ENCODE measurements around the gene PDE3B.
A peak's percentile ranks its signal among the peaks of the same experiment; 100 is the strongest.
"Not testable (repeated sequence)": the region's sequence is repeated elsewhere in the genome, so short reads cannot be mapped to it uniquely, and the experiment has no call there.

The PDE3B gene

GRCh38 chr11:14678350-14678749 lies 34.7 kb downstream of the PDE3B start:
- DNase-seq: no peak

GRCh38 chr11:14679662-14680061 lies 36.1 kb downstream of the PDE3B start:
- no peak for DNase-seq

GRCh38 chr11:14684234-14684915 lies 40.8 kb downstream of the PDE3B start:
- not testable (repeated sequence) for DNase-seq

- no peak for DNase-seq
These were observed 43.9 kb downstream of the PDE3B start for GRCh38 chr11:14687456-14687855.

GRCh38 chr11:14687943-14688627 lies 44.5 kb downstream of the PDE3B start:
- no peak for DNase-seq

GRCh38 chr11:14695656-14696055 lies 52.1 kb downstream of the PDE3B start:
- not testable (repeated sequence) for DNase-seq

GRCh38 chr11:14698771-14699170 lies 55.2 kb downstream of the PDE3B start:
- DNase-seq: no peak

GRCh38 chr11:14700593-14700992 lies 57.0 kb downstream of the PDE3B start:
- DNase-seq: no peak

- no peak for DNase-seq
These were observed 59.2 kb downstream of the PDE3B start for GRCh38 chr11:14702760-14703159.

- no peak for DNase-seq
These were observed 60.1 kb downstream of the PDE3B start for GRCh38 chr11:14703731-14704130.

- DNase-seq: no peak
These were observed 61.5 kb downstream of the PDE3B start for GRCh38 chr11:14705067-14705466.

- DNase-seq: peak in 1 of 2 donors; percentile 3
These were observed 70.1 kb downstream of the PDE3B start for GRCh38 chr11:14713496-14714244.

- DNase-seq: not testable (repeated sequence)
These were observed 72.1 kb downstream of the PDE3B start for GRCh38 chr11:14715669-14716068.

GRCh38 chr11:14722496-14722895 lies 78.9 kb downstream of the PDE3B start:
- DNase-seq: no peak

- DNase-seq: no peak
These were observed 81.5 kb downstream of the PDE3B start for GRCh38 chr11:14725150-14725549.

GRCh38 chr11:14727215-14727614 lies 83.6 kb downstream of the PDE3B start:
- no peak for DNase-seq

GRCh38 chr11:14727746-14728145 lies 84.1 kb downstream of the PDE3B start:
- no peak for DNase-seq

GRCh38 chr11:14740539-14740938 lies 96.9 kb downstream of the PDE3B start:
- DNase-seq: not testable (repeated sequence)

GRCh38 chr11:14741195-14741594 lies 97.6 kb downstream of the PDE3B start:
- DNase-seq: no peak

- no peak for DNase-seq
These were observed 99.4 kb downstream of the PDE3B start for GRCh38 chr11:14742849-14743559.

- DNase-seq: not testable (repeated sequence)
These were observed 100.1 kb downstream of the PDE3B start for GRCh38 chr11:14743667-14744066.

GRCh38 chr11:14746857-14747395 lies 103.3 kb downstream of the PDE3B start:
- no peak for DNase-seq

GRCh38 chr11:14748090-14748489 lies 104.5 kb downstream of the PDE3B start:
- no peak for DNase-seq

All from activated CD4-positive, alpha-beta T cell treated with anti-CD3 and anti-CD28 coated beads for 4 hours (primary cell).